ENCODE data around the gene GALNT10. TPM values are rescaled to one million over a fixed set of nuclear protein-coding genes. Genes with fewer than 3 reads are reported as not detected.

Gene GALNT10
- total and polyA plus RNA-seq, 2 donors from 2014 or later: 13.0 to 44.3 TPM

DNA sequence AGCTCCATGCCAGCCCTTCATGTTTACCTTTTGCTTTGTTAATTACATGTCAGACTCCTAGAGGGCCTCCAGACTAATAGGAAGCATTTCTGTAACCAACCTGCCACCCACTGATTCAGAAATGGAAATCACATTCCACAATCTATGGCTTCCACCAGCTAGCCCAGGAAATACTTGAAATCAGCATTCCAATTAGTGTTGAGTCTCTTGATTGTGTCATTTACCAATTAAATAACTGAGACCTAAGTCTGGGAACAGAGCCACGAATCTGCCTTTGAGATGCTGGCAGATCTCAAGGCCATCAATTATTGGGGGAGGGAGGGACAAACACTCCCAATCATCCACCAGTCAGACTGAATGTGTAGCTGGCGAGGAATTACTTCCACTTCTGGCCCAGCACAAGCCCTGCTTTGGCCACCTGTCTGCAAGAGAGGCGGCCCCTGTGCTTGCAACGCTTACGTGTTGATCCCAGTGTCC is 227.8 kb downstream of the GALNT10 start:
- no peak for FAIRE-seq
- no peak overlapping the region for H3K4me3 ChIP-seq (ENCODE audit: low read length in 3 of 3)
- intact Hi-C loops (cut with DNase I): no loop called here

DNA sequence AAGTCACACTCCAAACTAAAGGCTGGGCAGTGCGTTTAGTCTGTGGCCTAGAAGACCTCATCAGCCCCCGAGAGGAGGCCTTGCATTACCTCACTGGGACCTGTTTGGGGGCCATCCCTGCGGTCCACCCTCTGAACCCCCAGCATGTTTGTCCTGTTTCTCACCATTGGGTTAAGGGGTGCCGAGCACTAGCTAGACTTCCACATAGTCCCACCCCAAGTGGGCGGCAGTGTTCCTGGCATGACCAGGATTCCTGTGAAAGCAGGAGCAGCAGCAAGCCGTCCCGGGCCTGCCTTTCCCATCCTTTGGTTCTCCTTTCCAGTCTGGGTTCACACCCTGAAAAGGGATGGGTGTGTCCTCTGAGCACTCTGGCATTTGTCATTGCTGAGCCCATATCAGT is 228.7 kb downstream of the GALNT10 start:
- Histone ChIP-seq H3K36me3 (ENCODE audit: control insufficient read depth in 2 of 3, insufficient read depth in 3 of 3, low read length in 3 of 3) (peaks cover 0 to 5% (median 0%) of the 10 kb centered on the region in 3 donors), H3K27ac (ENCODE audit: low read depth in 2 of 2, low read length in 2 of 2) (no peak overlapping the region), H3K9ac (ENCODE audit: low read length in 3 of 3) (no peak overlapping the region), H3K4me1 (ENCODE audit: control insufficient read depth in 2 of 3, insufficient read depth in 2 of 3, low read depth in 1 of 3, low read length in 3 of 3) (no peaks in the 10 kb centered on the region), H3K27me3 (ENCODE audit: control insufficient read depth, insufficient read depth, low read length) (no peaks in the 10 kb centered on the region), H3K4me3 (ENCODE audit: low read length in 3 of 3) (no peak overlapping the region), H3K9me3 (ENCODE audit: control insufficient read depth in 2 of 3, insufficient read depth in 1 of 3, low read length in 3 of 3) (peaks cover 0 to 4% (median 0%) of the 10 kb centered on the region in 3 donors)
- DNase-seq (no peak), FAIRE-seq (no peak)
- TF ChIP-seq, protein P1, sequence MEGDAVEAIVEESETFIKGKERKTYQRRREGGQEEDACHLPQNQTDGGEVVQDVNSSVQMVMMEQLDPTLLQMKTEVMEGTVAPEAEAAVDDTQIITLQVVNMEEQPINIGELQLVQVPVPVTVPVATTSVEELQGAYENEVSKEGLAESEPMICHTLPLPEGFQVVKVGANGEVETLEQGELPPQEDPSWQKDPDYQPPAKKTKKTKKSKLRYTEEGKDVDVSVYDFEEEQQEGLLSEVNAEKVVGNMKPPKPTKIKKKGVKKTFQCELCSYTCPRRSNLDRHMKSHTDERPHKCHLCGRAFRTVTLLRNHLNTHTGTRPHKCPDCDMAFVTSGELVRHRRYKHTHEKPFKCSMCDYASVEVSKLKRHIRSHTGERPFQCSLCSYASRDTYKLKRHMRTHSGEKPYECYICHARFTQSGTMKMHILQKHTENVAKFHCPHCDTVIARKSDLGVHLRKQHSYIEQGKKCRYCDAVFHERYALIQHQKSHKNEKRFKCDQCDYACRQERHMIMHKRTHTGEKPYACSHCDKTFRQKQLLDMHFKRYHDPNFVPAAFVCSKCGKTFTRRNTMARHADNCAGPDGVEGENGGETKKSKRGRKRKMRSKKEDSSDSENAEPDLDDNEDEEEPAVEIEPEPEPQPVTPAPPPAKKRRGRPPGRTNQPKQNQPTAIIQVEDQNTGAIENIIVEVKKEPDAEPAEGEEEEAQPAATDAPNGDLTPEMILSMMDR (IDR thresholded peaks at IDR 0.05; ENCODE audit: borderline replicate concordance, extremely low read depth, insufficient read depth): no peak
- intact Hi-C loops (cut with DNase I): no loop called here

More for the DNA sequence above, 227.8 kb downstream of the GALNT10 start:
- Histone ChIP-seq H3K36me3 (ENCODE audit: control insufficient read depth in 2 of 3, insufficient read depth in 3 of 3, low read length in 3 of 3) (peaks cover 0 to 5% (median 0%) of the 10 kb centered on the region in 3 donors), H3K27me3 (ENCODE audit: control insufficient read depth, insufficient read depth, low read length) (no peaks in the 10 kb centered on the region), H3K4me1 (ENCODE audit: control insufficient read depth in 2 of 3, insufficient read depth in 2 of 3, low read depth in 1 of 3, low read length in 3 of 3) (no peaks in the 10 kb centered on the region), H3K9me3 (ENCODE audit: control insufficient read depth in 2 of 3, insufficient read depth in 1 of 3, low read length in 3 of 3) (peaks cover 0 to 3% (median 0%) of the 10 kb centered on the region in 3 donors), H3K9ac (ENCODE audit: low read length in 3 of 3) (no peak overlapping the region), H3K27ac (ENCODE audit: low read depth in 2 of 2, low read length in 2 of 2) (no peak overlapping the region)
- DNase-seq: no peak
- TF ChIP-seq, protein P1 (IDR thresholded peaks at IDR 0.05; ENCODE audit: borderline replicate concordance, extremely low read depth, insufficient read depth): no peak

GRCh38 chr5:154421868-154422267 is 231.3 kb downstream of the GALNT10 start:
- H3K27ac ChIP-seq (ENCODE audit: low read depth in 2 of 2, low read length in 2 of 2): no peak overlapping the region
- TF ChIP-seq, protein P1 (IDR thresholded peaks at IDR 0.05; ENCODE audit: borderline replicate concordance, extremely low read depth, insufficient read depth): no peak
- no peak for DNase-seq
- H3K4me1 ChIP-seq (ENCODE audit: control insufficient read depth in 2 of 3, insufficient read depth in 2 of 3, low read depth in 1 of 3, low read length in 3 of 3): no peaks in the 10 kb centered on the region
- no peak for FAIRE-seq
- H3K9me3 ChIP-seq (ENCODE audit: control insufficient read depth in 2 of 3, insufficient read depth in 1 of 3, low read length in 3 of 3): peaks cover 0 to 4% (median 0%) of the 10 kb centered on the region in 3 donors
- intact Hi-C loops (cut with DNase I): no loop called here
- H3K9ac ChIP-seq (ENCODE audit: low read length in 3 of 3): no peak overlapping the region
- H3K4me3 ChIP-seq (ENCODE audit: low read length in 3 of 3): no peak overlapping the region
- peaks cover 0 to 5% (median 0%) of the 10 kb centered on the region in 3 donors for H3K36me3 ChIP-seq (ENCODE audit: control insufficient read depth in 2 of 3, insufficient read depth in 3 of 3, low read length in 3 of 3)
- no peaks in the 10 kb centered on the region for H3K27me3 ChIP-seq (ENCODE audit: control insufficient read depth, insufficient read depth, low read length)

DNA sequence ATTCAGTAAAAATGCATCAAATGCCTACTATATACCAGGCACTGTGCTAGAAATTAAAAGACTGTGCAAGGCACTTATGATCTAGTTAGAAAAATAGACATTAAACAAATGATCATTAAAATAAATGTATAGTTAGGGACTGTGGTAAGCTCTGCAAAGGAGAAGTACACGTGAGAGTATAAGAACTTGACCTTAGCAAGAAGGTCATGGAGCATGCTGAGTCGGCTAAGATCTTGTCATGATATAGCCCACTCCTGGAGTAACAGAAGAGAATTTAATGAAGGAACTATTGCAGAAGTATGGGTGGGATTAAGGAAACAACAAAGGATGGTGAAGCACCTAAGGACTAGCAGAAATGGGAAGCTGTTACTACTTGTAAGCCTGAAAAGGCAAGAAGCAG is 231.8 kb downstream of the GALNT10 start:
- intact Hi-C loops (cut with DNase I): no loop called here
- peaks cover 0 to 5% (median 0%) of the 10 kb centered on the region in 3 donors for H3K36me3 ChIP-seq (ENCODE audit: control insufficient read depth in 2 of 3, insufficient read depth in 3 of 3, low read length in 3 of 3)
- H3K9ac ChIP-seq (ENCODE audit: low read length in 3 of 3): no peak overlapping the region
- no peaks in the 10 kb centered on the region for H3K27me3 ChIP-seq (ENCODE audit: control insufficient read depth, insufficient read depth, low read length)
- no peak for FAIRE-seq
- H3K27ac ChIP-seq (ENCODE audit: low read depth in 2 of 2, low read length in 2 of 2): no peak overlapping the region
- no peaks in the 10 kb centered on the region for H3K4me1 ChIP-seq (ENCODE audit: control insufficient read depth in 2 of 3, insufficient read depth in 2 of 3, low read depth in 1 of 3, low read length in 3 of 3)
- H3K9me3 ChIP-seq (ENCODE audit: control insufficient read depth in 2 of 3, insufficient read depth in 1 of 3, low read length in 3 of 3): peaks cover 0 to 4% (median 0%) of the 10 kb centered on the region in 3 donors
- TF ChIP-seq, protein P1 (IDR thresholded peaks at IDR 0.05; ENCODE audit: borderline replicate concordance, extremely low read depth, insufficient read depth): no peak
- no peak overlapping the region for H3K4me3 ChIP-seq (ENCODE audit: low read length in 3 of 3)
- no peak for DNase-seq
